HG02571 (cell line): ENCODE results near the gene NRGN.
A peak's percentile ranks its signal among the peaks of the same experiment; 100 is the strongest.

Experiments used
- ATAC-seq: cut with Tn5 transposase; IDR thresholded peaks from one replicate; pipeline ENCODE4 v1.9.1; 2021; ENCODE audit warnings: mild to moderate bottlenecking, moderate library complexity; ENCODE audit not compliant: unreplicated experiment

The NRGN gene

DNA sequence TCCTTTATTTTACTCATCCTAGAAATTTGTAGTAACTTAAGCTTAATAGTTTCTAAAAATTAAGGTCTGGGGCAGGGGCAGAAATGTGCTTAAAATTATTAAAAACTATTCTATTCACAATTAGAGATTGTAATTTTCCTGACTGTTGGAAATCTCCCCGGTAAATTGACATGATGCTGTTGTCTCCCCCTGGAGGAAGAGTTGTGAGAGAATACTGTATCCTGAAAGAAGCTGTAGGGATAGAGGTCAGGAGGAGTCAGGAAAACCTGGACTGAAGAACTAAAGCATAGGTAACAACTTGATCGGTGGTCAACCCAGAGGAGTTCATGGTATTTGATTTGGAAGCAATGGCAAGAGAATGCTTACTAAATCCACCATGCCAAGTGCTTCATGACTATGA lies 38.5 kb downstream of the NRGN start:
- ATAC-seq = no peak

GRCh38 chr11:124779568-124779967 lies 39.8 kb downstream of the NRGN start:
- no peak for ATAC-seq

- ATAC-seq = no peak
These were observed 43.3 kb downstream of the NRGN start for GRCh38 chr11:124783002-124783401.

GRCh38 chr11:124784051-124784450 lies 44.3 kb downstream of the NRGN start:
- ATAC-seq = no peak

GRCh38 chr11:124788521-124788920 lies 48.8 kb downstream of the NRGN start:
- no peak for ATAC-seq

DNA sequence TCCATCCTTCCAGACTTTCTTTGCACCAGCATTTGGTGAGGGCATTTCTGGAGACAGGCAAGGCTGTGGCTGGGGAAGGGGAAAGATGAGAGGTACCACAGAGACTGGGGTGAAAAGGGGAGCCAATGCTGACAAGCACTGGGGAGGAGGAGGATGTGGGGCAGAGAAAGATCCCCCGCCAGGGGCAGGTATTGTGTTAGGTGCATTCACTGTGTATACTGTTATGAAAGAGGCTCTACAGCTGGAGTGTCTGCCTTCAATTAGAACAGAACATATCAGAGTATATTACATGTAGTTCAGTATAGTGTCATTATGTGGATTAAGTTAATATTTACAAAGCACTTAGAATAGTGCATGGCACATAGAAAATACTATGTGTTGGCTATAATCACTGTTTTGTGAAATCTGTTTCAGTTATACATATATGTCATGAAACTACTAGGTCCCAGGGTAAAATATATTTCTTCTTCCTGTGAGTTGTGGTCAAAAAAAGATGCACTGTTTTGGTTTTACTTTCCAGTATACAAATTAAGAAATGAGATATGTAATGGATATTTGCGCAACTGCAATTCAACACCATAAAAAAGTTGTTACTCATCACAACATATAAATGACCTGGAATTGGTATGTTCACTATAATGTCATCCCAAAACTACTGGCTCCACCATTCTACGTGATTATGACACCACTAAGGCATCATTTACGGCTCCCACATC lies 52.0 kb downstream of the NRGN start:
- ATAC-seq = peak; percentile 53

- ATAC-seq = peak; percentile 62
These were observed 53.9 kb downstream of the NRGN start for GRCh38 chr11:124793466-124794278.

- ATAC-seq = no peak
These were observed 56.6 kb downstream of the NRGN start for GRCh38 chr11:124796312-124796711.
